Measurements from ENCODE around the gene LNX1.

The LNX1 gene

DNA sequence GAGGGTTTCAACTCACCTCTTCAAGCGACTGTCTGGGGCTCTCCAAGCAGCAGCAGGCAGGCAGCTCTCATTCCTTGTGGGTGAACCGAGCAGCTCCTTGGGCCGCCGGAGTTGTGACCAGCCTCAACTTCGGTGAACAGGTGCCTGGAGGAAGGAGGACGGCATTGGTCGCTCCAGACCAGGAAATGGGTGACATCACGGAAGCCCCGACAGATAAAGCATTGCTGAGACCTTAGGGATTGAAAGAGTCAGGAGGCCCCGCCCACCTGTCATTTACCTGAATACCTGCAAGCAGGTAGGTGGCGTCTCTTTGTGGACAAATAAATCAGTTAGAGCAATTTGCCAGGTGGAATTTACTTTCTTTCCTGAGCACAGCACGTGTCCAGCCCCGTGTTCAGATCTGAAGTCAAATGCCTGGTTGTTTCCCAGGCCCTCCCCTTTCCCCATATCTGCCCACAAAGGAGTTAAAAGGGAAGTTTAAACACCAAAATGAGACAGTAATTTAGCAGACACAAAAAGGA lies at the start of gene LNX1:
LNX1 (minus strand) TSS at position 115 of the 521 bp plus-strand sequence. CDS start 17,484 bp downstream, outside the sequence.
- TF ChIP-seq, protein P1, sequence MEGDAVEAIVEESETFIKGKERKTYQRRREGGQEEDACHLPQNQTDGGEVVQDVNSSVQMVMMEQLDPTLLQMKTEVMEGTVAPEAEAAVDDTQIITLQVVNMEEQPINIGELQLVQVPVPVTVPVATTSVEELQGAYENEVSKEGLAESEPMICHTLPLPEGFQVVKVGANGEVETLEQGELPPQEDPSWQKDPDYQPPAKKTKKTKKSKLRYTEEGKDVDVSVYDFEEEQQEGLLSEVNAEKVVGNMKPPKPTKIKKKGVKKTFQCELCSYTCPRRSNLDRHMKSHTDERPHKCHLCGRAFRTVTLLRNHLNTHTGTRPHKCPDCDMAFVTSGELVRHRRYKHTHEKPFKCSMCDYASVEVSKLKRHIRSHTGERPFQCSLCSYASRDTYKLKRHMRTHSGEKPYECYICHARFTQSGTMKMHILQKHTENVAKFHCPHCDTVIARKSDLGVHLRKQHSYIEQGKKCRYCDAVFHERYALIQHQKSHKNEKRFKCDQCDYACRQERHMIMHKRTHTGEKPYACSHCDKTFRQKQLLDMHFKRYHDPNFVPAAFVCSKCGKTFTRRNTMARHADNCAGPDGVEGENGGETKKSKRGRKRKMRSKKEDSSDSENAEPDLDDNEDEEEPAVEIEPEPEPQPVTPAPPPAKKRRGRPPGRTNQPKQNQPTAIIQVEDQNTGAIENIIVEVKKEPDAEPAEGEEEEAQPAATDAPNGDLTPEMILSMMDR (IDR thresholded peaks at IDR 0.05), result no peak
- Histone ChIP-seq H3K4me3 (no peak within 1 kb of the TSS), H3K27ac (no peak within 1 kb of the TSS)
- no peak for DNase-seq (ENCODE audit: low spot score)

DNA sequence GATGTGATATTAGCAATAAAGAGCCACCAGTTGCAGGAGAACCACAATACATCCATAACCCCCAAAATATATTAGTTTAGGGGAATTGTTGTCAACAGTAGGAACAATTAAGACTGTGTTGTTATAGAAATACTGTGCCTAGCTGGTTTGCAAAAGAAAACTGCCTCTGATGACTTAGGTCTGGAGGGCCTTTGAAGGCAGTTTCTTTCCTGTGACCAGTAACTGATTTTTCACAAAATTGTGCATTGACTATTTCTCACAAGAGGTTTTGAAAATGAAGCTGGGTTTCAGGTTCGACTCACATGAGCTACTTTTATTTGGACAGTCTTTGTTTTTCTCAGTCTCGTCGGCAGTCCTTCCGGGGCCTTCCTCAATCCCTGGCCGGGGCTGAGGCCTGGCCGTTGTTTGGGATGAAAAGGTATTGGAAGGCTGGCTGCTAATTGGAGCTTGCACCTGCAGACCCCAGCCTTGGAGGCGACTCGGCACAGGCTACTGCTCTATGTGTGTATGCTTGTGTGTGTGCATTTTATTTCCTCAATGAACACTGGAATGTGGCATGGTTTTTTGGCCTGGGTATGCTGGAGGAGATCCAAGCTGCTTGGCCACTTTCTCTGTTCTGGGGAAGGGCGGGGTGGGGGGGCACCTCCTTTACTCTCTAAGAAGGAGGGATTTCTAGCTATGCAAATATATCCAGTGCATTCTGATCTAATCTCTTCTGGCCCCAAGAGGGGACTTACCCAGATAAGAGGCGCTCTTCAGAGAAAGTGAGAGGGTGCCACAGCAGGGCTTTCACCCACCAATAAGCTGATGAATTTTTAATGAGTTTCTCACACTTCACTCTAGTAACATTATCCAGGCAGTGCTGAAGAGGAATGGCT lies 49.5 kb upstream of the LNX1 start:
- H3K27ac ChIP-seq, result no peak overlapping the region
- no peak for DNase-seq (ENCODE audit: low spot score)
- TF ChIP-seq, protein P1 (IDR thresholded peaks at IDR 0.05), result no peak

DNA sequence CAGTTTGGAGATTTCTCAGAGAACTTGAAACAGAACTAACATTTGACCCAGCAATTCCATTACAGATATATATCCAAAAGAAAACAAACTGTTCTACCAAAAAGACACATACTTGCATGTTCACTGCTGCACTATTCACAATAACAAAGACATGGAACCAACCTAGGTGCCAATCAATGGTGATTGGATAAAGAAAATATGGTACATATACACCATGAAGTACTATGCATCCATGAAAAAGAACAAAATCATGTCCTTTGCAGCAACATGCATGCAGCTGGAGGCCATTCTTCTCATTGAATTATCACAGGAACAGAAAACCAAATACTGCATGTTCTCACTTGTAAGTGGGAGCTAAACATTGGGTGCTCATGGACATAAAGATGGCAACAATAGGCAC lies 47.6 kb upstream of the LNX1 start:
- no peak overlapping the region for H3K4me3 ChIP-seq
- no peak overlapping the region for H3K27ac ChIP-seq
- TF ChIP-seq, protein P1 (IDR thresholded peaks at IDR 0.05), result no peak
- no peak for DNase-seq (ENCODE audit: low spot score)

More for the DNA sequence above, 49.5 kb upstream of the LNX1 start:
- peak overlapping the region; percentile 15 for H3K4me3 ChIP-seq

DNA sequence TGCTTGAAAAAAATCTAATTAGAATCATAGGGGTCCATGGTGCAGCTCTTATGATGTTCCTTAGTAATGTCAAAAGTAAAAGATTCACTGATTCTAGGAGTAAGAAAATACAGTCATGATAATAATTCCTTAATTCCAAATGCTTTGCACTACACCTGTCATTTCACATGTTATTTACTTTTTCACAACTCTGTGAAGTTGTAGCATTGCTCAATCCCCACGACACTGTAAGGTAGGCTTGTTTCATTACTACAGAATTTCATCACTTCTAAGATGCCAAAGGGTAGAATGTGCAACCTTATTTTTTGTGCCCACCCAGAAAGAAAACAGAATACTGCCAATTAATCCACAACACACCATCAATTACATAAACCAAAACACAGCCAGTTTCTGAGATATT lies 46.1 kb upstream of the LNX1 start:
- TF ChIP-seq, protein P1 (IDR thresholded peaks at IDR 0.05), result no peak
- no peak overlapping the region for H3K4me3 ChIP-seq
- DNase-seq (ENCODE audit: low spot score), result no peak
- H3K27ac ChIP-seq, result no peak overlapping the region

DNA sequence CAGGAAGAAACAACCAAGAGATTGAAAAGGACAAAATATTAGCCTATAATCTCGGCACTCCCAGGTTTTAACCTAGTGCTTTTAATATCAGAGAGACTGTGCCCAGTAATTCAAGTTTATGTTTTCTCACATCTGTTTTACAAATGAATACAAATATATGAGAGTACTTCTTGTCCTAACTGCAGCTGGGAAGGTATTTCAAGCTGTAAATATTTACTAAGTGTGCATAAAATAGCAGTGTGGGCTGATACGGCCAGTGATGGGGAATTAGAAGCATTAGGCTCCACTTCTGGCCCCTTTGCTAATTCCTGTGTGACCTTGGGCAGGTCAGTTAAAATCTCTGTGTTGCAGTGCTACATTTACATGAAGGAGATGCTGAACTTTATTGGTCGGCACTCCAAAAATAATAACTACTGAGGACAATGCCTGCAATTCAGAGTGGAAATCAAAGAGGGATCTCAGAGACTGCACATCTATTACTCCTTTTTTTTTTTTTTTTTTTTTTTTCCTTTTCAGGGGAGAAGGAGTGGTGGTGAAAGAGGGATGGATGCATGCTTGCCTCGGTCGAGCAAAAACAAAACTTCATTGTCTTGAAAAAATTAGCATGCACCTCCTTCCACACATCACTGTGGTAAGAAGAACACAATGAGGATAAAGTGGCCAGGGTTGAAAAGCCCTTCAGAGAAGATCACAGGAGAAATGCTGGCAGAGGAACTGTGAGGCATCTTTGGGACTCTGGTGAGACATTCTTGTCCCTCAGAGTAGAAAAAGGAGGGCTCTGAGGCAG lies 44.6 kb upstream of the LNX1 start:
- Histone ChIP-seq H3K27ac (no peak overlapping the region), H3K4me3 (no peak overlapping the region)
- TF ChIP-seq, protein P1 (IDR thresholded peaks at IDR 0.05), result no peak
- no peak for DNase-seq (ENCODE audit: low spot score)

DNA sequence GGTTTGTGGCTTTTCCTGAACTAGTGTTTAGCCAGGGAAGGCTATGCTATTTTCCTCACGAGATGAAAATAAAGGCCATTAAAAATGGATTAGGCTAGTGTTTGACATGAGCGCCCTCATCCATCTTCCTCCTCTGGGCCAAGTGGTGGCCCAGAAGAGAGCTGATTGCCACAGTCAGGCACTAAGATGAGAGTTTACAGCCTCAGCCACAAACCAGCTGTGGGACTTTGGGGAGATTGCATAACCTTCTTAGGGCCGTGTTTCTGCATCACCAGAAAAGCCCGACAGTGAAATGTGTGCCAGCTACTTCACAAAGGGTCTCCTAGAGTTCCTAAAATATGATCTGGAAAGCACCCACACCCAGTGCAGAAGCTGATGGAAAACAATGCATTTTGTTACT lies 42.3 kb upstream of the LNX1 start:
- no peak for DNase-seq (ENCODE audit: low spot score)
- H3K4me3 ChIP-seq, result no peak overlapping the region
- TF ChIP-seq, protein P1 (IDR thresholded peaks at IDR 0.05), result no peak
- no peak overlapping the region for H3K27ac ChIP-seq

Data from coronary artery (tissue), 2 donors.